Esophagus squamous epithelium (tissue), 5 donors: ENCODE measurements around the gene PCBD1. TPM values are rescaled to one million over a fixed set of nuclear protein-coding genes. Genes with fewer than 3 reads are reported as not detected.

Source experiments
- DNase-seq: peaks from one replicate; lab custom pipeline; 2025; lab: John Stamatoyannopoulos, UW
- H3K27ac ChIP-seq, 4 donors: fragments of 200-600 bp; sonication (generic); one replicate each; pipeline ENCODE4 v1.5.1; 2016 to 2019; ENCODE audit warnings: mild to moderate bottlenecking in 1 of 4
- H3K27me3 ChIP-seq, 4 donors: fragments of 200-600 bp; sonication (generic); 1 replicate in 3 of 4; 2 replicates in 1 of 4; pipeline versions ENCODE4 v1.5.1 to v1.6.0; 2017 to 2021; ENCODE audit warnings: antibody characterized with exemption in 1 of 4
- H3K36me3 ChIP-seq, 3 donors: fragments of 200-600 bp; sonication (generic); one replicate each; pipeline ENCODE4 v1.5.1; 2016 to 2019
- H3K4me1 ChIP-seq, 3 donors: fragments of 200-600 bp; sonication (generic); one replicate each; pipeline ENCODE4 v1.5.1; 2017 to 2019
- H3K4me3 ChIP-seq, 4 donors: fragments of 200-600 bp; sonication (generic); 1 replicate in 3 of 4; 2 replicates in 1 of 4; pipeline ENCODE4 v1.5.1; 2016 to 2019; ENCODE audit warnings: mild to moderate bottlenecking in 2 of 4, moderate library complexity in 1 of 4
- H3K9me3 ChIP-seq, 3 donors: fragments of 200-600 bp; sonication (generic); one replicate each; pipeline ENCODE4 v1.5.1; 2016 to 2019
- CTCF ChIP-seq, 6 experiments: fragments of 450-650 bp in 4 of 6; fragments of 200-600 bp in 2 of 6; sonication (generic) in 2 of 6; IDR thresholded peaks; one replicate each; pipeline ENCODE4 v1.5.1; 2016 to 2019; ENCODE audit warnings: antibody characterized with exemption in 6 of 6, mild to moderate bottlenecking in 4 of 6, moderate library complexity in 4 of 6
- POLR2A ChIP-seq, 4 donors: fragments of 450-650 bp; IDR thresholded peaks; one replicate each; pipeline ENCODE4 v1.6.1; 2017; ENCODE audit warnings: antibody characterized with exemption in 4 of 4, mild to moderate bottlenecking in 4 of 4, moderate library complexity in 3 of 4
- WGBS, 2 donors: methylation state at CpG; one replicate each; pipeline ENCODE4 v1.1.5; 2018; 5-methylcytosine and 5-hydroxymethylcytosine counted together
- intact Hi-C: fragments of 100-400 bp; cut with DNase I; formaldehyde crosslinking; loops from one replicate; pipeline ENCODE4 v1.15.0; 2022
- total RNA-seq, 4 donors: library from RNA; depleted of rRNA; stranded (reverse); fragments of >200 nt; gene quantifications; one replicate each; pipeline ENCODE4 v1.1.0, GENCODE V29; 2016
- donor health status: DM: yes; HTN: yes; CAD: no.

Gene PCBD1
- total RNA-seq, 4 donors from 2014 or later, result 26.2 to 56.3 (median 41.5) TPM

GRCh38 chr10:70889291-70889690 is 926 bp upstream of the PCBD1 start:
- 75 to 77% methylated on average over 3 of the region's 3 CpGs for WGBS, 2 donors
- no peak for DNase-seq
- no peaks in the 10 kb centered on the region for H3K9me3 ChIP-seq
- H3K36me3 ChIP-seq, result peaks cover 0 to 12% (median 0%) of the 10 kb centered on the region in 3 donors
- no peak for TF ChIP-seq POLR2A (IDR thresholded peaks at IDR 0.05)
- no peak overlapping the region for H3K4me3 ChIP-seq
- intact Hi-C loops, result no loop called here
- no peak overlapping the region for H3K27ac ChIP-seq
- H3K27me3 ChIP-seq, result no peaks in the 10 kb centered on the region
- H3K4me1 ChIP-seq, result peaks cover 7 to 42% (median 11%) of the 10 kb centered on the region in 3 donors

- peak overlapping the region; percentile 89 to 93 (median 92) for H3K27ac ChIP-seq
- peaks cover 7 to 42% (median 11%) of the 10 kb centered on the region in 3 donors for H3K4me1 ChIP-seq
- no peak for DNase-seq
- TF ChIP-seq POLR2A (IDR thresholded peaks at IDR 0.05), result no peak
- peak overlapping the region; percentile 80 to 92 (median 86) for H3K4me3 ChIP-seq
- no peaks in the 10 kb centered on the region for H3K27me3 ChIP-seq
- intact Hi-C loops, result no loop called here
- H3K9me3 ChIP-seq, result no peaks in the 10 kb centered on the region
- 57 to 94% methylated on average over 4 to 9 of the region's 12 CpGs for WGBS, 2 donors
- peaks cover 0 to 32% (median 0%) of the 10 kb centered on the region in 3 donors for H3K36me3 ChIP-seq
These were observed 1.3 kb downstream of the PCBD1 start for GRCh38 chr10:70886921-70887665.

- H3K27me3 ChIP-seq, result no peaks in the 10 kb centered on the region
- no peak for TF ChIP-seq CTCF (IDR thresholded peaks at IDR 0.05)
- TF ChIP-seq POLR2A (IDR thresholded peaks at IDR 0.05), result no peak
- peaks cover 7 to 42% (median 11%) of the 10 kb centered on the region in 3 donors for H3K4me1 ChIP-seq
- H3K36me3 ChIP-seq, result peaks cover 0 to 41% (median 0%) of the 10 kb centered on the region in 3 donors
- DNase-seq, result no peak
- no peak overlapping the region for H3K4me3 ChIP-seq
- H3K27ac ChIP-seq, result peak overlapping the region in 2 of 4 donors; percentile 36 to 93
- no peaks in the 10 kb centered on the region for H3K9me3 ChIP-seq
- intact Hi-C loops, result no loop called here
- WGBS, 2 donors, result 80 to 87% methylated on average over 12 to 14 of the region's 18 CpGs
These were observed 2.1 kb downstream of the PCBD1 start for GRCh38 chr10:70885931-70886903.

GRCh38 chr10:70885481-70885880 is 2.9 kb downstream of the PCBD1 start:
- Histone ChIP-seq H3K9me3 (no peaks in the 10 kb centered on the region), H3K4me1 (peaks cover 7 to 37% (median 11%) of the 10 kb centered on the region in 3 donors), H3K4me3 (no peak overlapping the region), H3K27me3 (no peaks in the 10 kb centered on the region), H3K36me3 (peaks cover 0 to 48% (median 0%) of the 10 kb centered on the region in 3 donors), H3K27ac (peak overlapping the region in 2 of 4 donors; percentile 34 to 36)
- no peak for TF ChIP-seq POLR2A (IDR thresholded peaks at IDR 0.05)
- no peak for TF ChIP-seq CTCF (IDR thresholded peaks at IDR 0.05)
- DNase-seq, result no peak
- whole genome bisulfite sequencing, 2 donors, result 50 to 70% methylated on average over 3 to 4 of the region's 4 CpGs
- intact Hi-C loops, result no loop called here

- 100% methylated on average over 1 of the region's 1 CpG; no CpG with 5 or more reads in 1 of the 2 donors for WGBS, 2 donors
- DNase-seq, result no peak
- Histone ChIP-seq H3K9me3 (no peaks in the 10 kb centered on the region), H3K27me3 (no peaks in the 10 kb centered on the region), H3K4me1 (peaks cover 7 to 41% (median 11%) of the 10 kb centered on the region in 3 donors), H3K36me3 (peaks cover 0 to 51% (median 0%) of the 10 kb centered on the region in 3 donors), H3K4me3 (no peak overlapping the region), H3K27ac (no peak overlapping the region)
- intact Hi-C loops, result no loop called here
- TF ChIP-seq POLR2A (IDR thresholded peaks at IDR 0.05) (no peak), CTCF (IDR thresholded peaks at IDR 0.05) (no peak)
These were observed 3.6 kb downstream of the PCBD1 start for GRCh38 chr10:70884741-70885140.
